GM23248 (cell line): ENCODE data around the gene PIK3CG.

Source experiments
- EZH2 ChIP-seq: fragments of 200-600 bp; sonication (generic); IDR thresholded peaks from 2 replicates; pipeline ENCODE4 v1.6.1; 2018; ENCODE audit warnings: antibody characterized with exemption, mild to moderate bottlenecking; ENCODE audit not compliant: insufficient read depth, poor library complexity, severe bottlenecking
- EZH2phosphoT487 ChIP-seq: fragments of 200-600 bp; sonication (generic); IDR thresholded peaks from 2 replicates; pipeline ENCODE4 v1.6.1; 2018; ENCODE audit warnings: antibody characterized with exemption, moderate library complexity, mild to moderate bottlenecking, low read depth; ENCODE audit not compliant: insufficient read depth

GRCh38 chr7:106870528-106870927 lies 5.4 kb downstream of the PIK3CG start:
- TF ChIP-seq EZH2phosphoT487 (no peak), EZH2 (no peak)
